BLaER1 treated with 17β-estradiol and CSF1 and Interleukin-3, amounts not matched to agents 10 nM and 100 nM (cell line): ENCODE results near the gene RPAP3.
"Not testable (repeated sequence)": the region's sequence is repeated elsewhere in the genome, so short reads cannot be mapped to it uniquely, and the experiment has no call there.

Experiments used
- H3K27ac ChIP-seq, 11 experiments: shearing (Covaris generic); formaldehyde crosslinking; 2 replicates each; pipeline ENCODE4 v1.8.1; 2022
- H3K27me3 ChIP-seq, 11 experiments: shearing (Covaris generic); formaldehyde crosslinking; 2 replicates each; pipeline ENCODE4 v1.8.1; 2022
- H3K36me3 ChIP-seq, 11 experiments: shearing (Covaris generic); formaldehyde crosslinking; 2 replicates each; pipeline ENCODE4 v1.8.1; 2022
- H3K4me1 ChIP-seq, 10 experiments: shearing (Covaris generic); formaldehyde crosslinking; 2 replicates each; pipeline ENCODE4 v1.8.1; 2022
- H3K4me2 ChIP-seq, 11 experiments: shearing (Covaris generic); formaldehyde crosslinking; 2 replicates each; pipeline ENCODE4 v1.8.1; 2022
- H3K4me3 ChIP-seq, 10 experiments: shearing (Covaris generic); formaldehyde crosslinking; 2 replicates each; pipeline ENCODE4 v1.8.1; 2022
- H3K9ac ChIP-seq, 11 experiments: shearing (Covaris generic); formaldehyde crosslinking; 2 replicates each; pipeline ENCODE4 v1.8.1; 2022
- H3K9me3 ChIP-seq, 11 experiments: shearing (Covaris generic); formaldehyde crosslinking; replicated peaks in 1 of 11; 2 replicates each; pipeline ENCODE4 v1.8.1; 2022
- H4K20me1 ChIP-seq, 11 experiments: shearing (Covaris generic); formaldehyde crosslinking; 2 replicates each; pipeline ENCODE4 v1.8.1; 2022
- Cebpa-rat ChIP-seq, 11 experiments: shearing (Covaris generic); IDR thresholded peaks; 2 replicates each; pipeline ENCODE4 v1.8.1; 2022

RPAP3 gene

GRCh38 chr12:47672068-47672467 is 33.8 kb downstream of the RPAP3 start:
- Histone ChIP-seq H4K20me1 (peaks cover 0 to 4% (median 0%) of the 10 kb centered on the region in 11 experiments; a peak in 1 of 22 replicates), H3K4me3 (no peak overlapping the region), H3K27ac (no peak overlapping the region), H3K36me3 (peaks cover 49 to 98% (median 82%) of the 10 kb centered on the region in 11 experiments), H3K9ac (no peak overlapping the region), H3K4me1 (no peaks in the 10 kb centered on the region), H3K4me2 (no peak overlapping the region), H3K27me3 (no peaks in the 10 kb centered on the region), H3K9me3 (peaks cover 0 to 9% (median 0%) of the 10 kb centered on the region in 11 experiments; a peak in 4 of 22 replicates)
- TF ChIP-seq Cebpa-rat (IDR thresholded peaks at IDR 0.05): no peak

- H3K27ac ChIP-seq, H3K4me2 ChIP-seq, H3K9me3 ChIP-seq, H3K4me3 ChIP-seq, H3K27me3 ChIP-seq, H3K9ac ChIP-seq, H4K20me1 ChIP-seq, H3K4me1 ChIP-seq: not testable (repeated sequence)
- peaks cover 60 to 98% (median 80%) of the 10 kb centered on the region in 11 experiments for H3K36me3 ChIP-seq
- peak in 4 of 11 experiments; percentile 11 to 52 (median 28); a peak in 3 of 22 replicates for TF ChIP-seq Cebpa-rat (IDR thresholded peaks at IDR 0.05)
Measured at GRCh38 chr12:47667935-47668334, 37.9 kb downstream of the RPAP3 start.

- peak overlapping the region in 6 of 11 experiments; percentile 3 to 37 (median 20); a peak in 3 of 22 replicates for H3K9ac ChIP-seq
- H4K20me1 ChIP-seq: no peaks in the 10 kb centered on the region
- no peaks in the 10 kb centered on the region for H3K9me3 ChIP-seq
- H3K4me3 ChIP-seq: no peak overlapping the region
- no peaks in the 10 kb centered on the region for H3K27me3 ChIP-seq
- H3K4me1 ChIP-seq: peaks cover 14 to 31% (median 19%) of the 10 kb centered on the region in 10 experiments
- H3K27ac ChIP-seq: peak overlapping the region in 7 of 11 experiments; percentile 24 to 57 (median 29); a peak in 12 of 22 replicates
- H3K36me3 ChIP-seq: peaks cover 0 to 15% (median 7%) of the 10 kb centered on the region in 11 experiments; a peak in 12 of 22 replicates
- no peak for TF ChIP-seq Cebpa-rat (IDR thresholded peaks at IDR 0.05)
- H3K4me2 ChIP-seq: peak overlapping the region; percentile 28 to 71 (median 48); a peak in 20 of 22 replicates
Measured at GRCh38 chr12:47652521-47653234, 53.2 kb downstream of the RPAP3 start.

- no peaks in the 10 kb centered on the region for H4K20me1 ChIP-seq
- peak overlapping the region in 8 of 11 experiments; percentile 10 to 47 (median 30); a peak in 7 of 22 replicates for H3K9ac ChIP-seq
- no peak overlapping the region for H3K4me3 ChIP-seq
- H3K36me3 ChIP-seq: peaks cover 0 to 11% (median 4%) of the 10 kb centered on the region in 11 experiments; a peak in 8 of 22 replicates
- no peak for TF ChIP-seq Cebpa-rat (IDR thresholded peaks at IDR 0.05)
- H3K4me2 ChIP-seq: peak overlapping the region; percentile 28 to 71 (median 48); a peak in 21 of 22 replicates
- H3K4me1 ChIP-seq: peaks cover 14 to 31% (median 19%) of the 10 kb centered on the region in 10 experiments
- no peaks in the 10 kb centered on the region for H3K9me3 ChIP-seq
- H3K27ac ChIP-seq: peak overlapping the region in 7 of 11 experiments; percentile 24 to 57 (median 29); a peak in 9 of 22 replicates
- H3K27me3 ChIP-seq: no peaks in the 10 kb centered on the region
Measured at GRCh38 chr12:47651368-47652254, 54.2 kb downstream of the RPAP3 start.

- Histone ChIP-seq H3K9me3 (no peaks in the 10 kb centered on the region), H3K4me1 (peaks cover 14 to 31% (median 19%) of the 10 kb centered on the region in 10 experiments), H3K4me2 (peak overlapping the region in 2 of 11 experiments; percentile 48 to 71; a peak in 2 of 22 replicates), H3K27ac (no peak overlapping the region), H4K20me1 (no peaks in the 10 kb centered on the region), H3K9ac (no peak overlapping the region), H3K4me3 (no peak overlapping the region), H3K36me3 (peaks cover 0 to 6% (median 0%) of the 10 kb centered on the region in 11 experiments; a peak in 2 of 22 replicates), H3K27me3 (no peaks in the 10 kb centered on the region)
- TF ChIP-seq Cebpa-rat (IDR thresholded peaks at IDR 0.05): no peak
Measured at GRCh38 chr12:47650469-47650868, 55.4 kb downstream of the RPAP3 start.

- peaks cover 4 to 8% (median 6%) of the 10 kb centered on the region in 11 experiments; a peak in 20 of 22 replicates for H3K9me3 ChIP-seq
- no peak for TF ChIP-seq Cebpa-rat (IDR thresholded peaks at IDR 0.05)
- H3K27ac ChIP-seq: no peak overlapping the region
- no peaks in the 10 kb centered on the region for H3K27me3 ChIP-seq
- no peak overlapping the region for H3K4me2 ChIP-seq
- no peak overlapping the region for H3K9ac ChIP-seq
- H3K4me1 ChIP-seq: peaks cover 14 to 31% (median 19%) of the 10 kb centered on the region in 10 experiments
- H3K36me3 ChIP-seq: peaks cover 0 to 8% (median 1%) of the 10 kb centered on the region in 11 experiments; a peak in 5 of 22 replicates
- H3K4me3 ChIP-seq: no peak overlapping the region
- H4K20me1 ChIP-seq: no peaks in the 10 kb centered on the region
Measured at GRCh38 chr12:47649381-47649780, 56.4 kb downstream of the RPAP3 start.

- Histone ChIP-seq H3K4me1 (peaks cover 14 to 31% (median 19%) of the 10 kb centered on the region in 10 experiments), H3K4me3 (no peak overlapping the region), H3K4me2 (no peak overlapping the region), H4K20me1 (no peaks in the 10 kb centered on the region), H3K9ac (no peak overlapping the region), H3K27ac (no peak overlapping the region), H3K27me3 (no peaks in the 10 kb centered on the region), H3K36me3 (peaks cover 7 to 20% (median 12%) of the 10 kb centered on the region in 11 experiments; a peak in 14 of 22 replicates), H3K9me3 (peaks cover 16 to 20% (median 19%) of the 10 kb centered on the region in 11 experiments)
- no peak for TF ChIP-seq Cebpa-rat (IDR thresholded peaks at IDR 0.05)
Measured at GRCh38 chr12:47648056-47648579, 57.7 kb downstream of the RPAP3 start.

GRCh38 chr12:47642310-47642709 is 63.5 kb downstream of the RPAP3 start:
- not testable (repeated sequence) for H3K4me2 ChIP-seq, H3K27ac ChIP-seq, H3K4me1 ChIP-seq, H3K4me3 ChIP-seq, H4K20me1 ChIP-seq, H3K27me3 ChIP-seq, H3K9ac ChIP-seq
- peaks cover 22 to 63% (median 44%) of the 10 kb centered on the region in 11 experiments; a peak in 18 of 22 replicates for H3K36me3 ChIP-seq
- peaks cover 62 to 78% (median 73%) of the 10 kb centered on the region in 11 experiments for H3K9me3 ChIP-seq
